Uterus (tissue), 4 donors: ENCODE measurements around the gene RAPH1. TPM values are rescaled to one million over a fixed set of nuclear protein-coding genes. Genes with fewer than 3 reads are reported as not detected.
"Not testable (repeated sequence)": the region's sequence is repeated elsewhere in the genome, so short reads cannot be mapped to it uniquely, and the experiment has no call there.

Experiments
- DNase-seq, 2 donors: peaks; one replicate each; pipeline ENCODE4 v3.0.0-alpha.2; 2019 to 2020
- H3K27ac ChIP-seq, 2 donors: fragments of 200-600 bp; sonication (generic); 1 replicate in 1 of 2; 2 replicates in 1 of 2; pipeline ENCODE4 v1.5.1; 2016 to 2018
- H3K27me3 ChIP-seq, 2 donors: fragments of 200-600 bp; sonication (generic); one replicate each; pipeline ENCODE4 v1.5.1; 2018 to 2019; ENCODE audit warnings: control low read depth in 1 of 2
- H3K36me3 ChIP-seq, 2 donors: fragments of 200-600 bp; sonication (generic); one replicate each; pipeline ENCODE4 v1.5.1; 2019; ENCODE audit warnings: control low read depth in 1 of 2
- H3K4me1 ChIP-seq, 2 donors: fragments of 200-600 bp; sonication (generic); one replicate each; pipeline ENCODE4 v1.5.1; 2018 to 2019; ENCODE audit warnings: control low read depth in 1 of 2
- H3K4me3 ChIP-seq, 2 donors: fragments of 200-600 bp; sonication (generic); 1 replicate in 1 of 2; 2 replicates in 1 of 2; pipeline ENCODE4 v1.5.1; 2018 to 2019; ENCODE audit warnings: mild to moderate bottlenecking in 1 of 2
- H3K9me3 ChIP-seq, 2 donors: fragments of 200-600 bp; sonication (generic); one replicate each; pipeline ENCODE4 v1.5.1; 2019; ENCODE audit warnings: control low read depth in 1 of 2
- CTCF ChIP-seq, 4 experiments: fragments of 200-600 bp in 2 of 4; fragments of 450-650 bp in 2 of 4; sonication (generic) in 2 of 4; IDR thresholded peaks; one replicate each; pipeline ENCODE4 v1.5.1; 2016 to 2019; ENCODE audit warnings: antibody characterized with exemption in 4 of 4, mild to moderate bottlenecking in 2 of 4, moderate library complexity in 1 of 4
- POLR2A ChIP-seq, 2 donors: fragments of 450-650 bp; IDR thresholded peaks; one replicate each; pipeline ENCODE4 v1.6.1; 2016; ENCODE audit warnings: antibody characterized with exemption in 2 of 2, mild to moderate bottlenecking in 1 of 2, moderate library complexity in 1 of 2
- intact Hi-C: fragments of 100-400 bp; cut with DNase I; formaldehyde crosslinking; loops from one replicate; pipeline ENCODE4 v1.15.1; 2023; ENCODE audit warnings: low total_unique reads
- total RNA-seq, 4 donors: library from RNA; depleted of rRNA in 3 of 4; stranded (reverse); fragments of >200 nt in 3 of 4; gene quantifications; one replicate each; pipeline versions ENCODE4 v1.1.0 to v1.2.4, GENCODE V29; 2014 to 2023
- donor health status: DM: yes; HTN: yes; CAD: no.

The RAPH1 gene
- total RNA-seq, 4 donors from 2014 or later = 17.4 to 49.5 (median 23.5) TPM

- H3K4me3 ChIP-seq = no peak overlapping the region
- H3K27me3 ChIP-seq = no peaks in the 10 kb centered on the region
- no peaks in the 10 kb centered on the region for H3K4me1 ChIP-seq
- intact Hi-C loops = no loop called here
- no peak for TF ChIP-seq CTCF (IDR thresholded peaks at IDR 0.05)
- TF ChIP-seq POLR2A (IDR thresholded peaks at IDR 0.05) = no peak
- H3K27ac ChIP-seq = no peak overlapping the region
- H3K9me3 ChIP-seq = no peaks in the 10 kb centered on the region
- H3K36me3 ChIP-seq = no peaks in the 10 kb centered on the region
- DNase-seq = no peak
Measured at GRCh38 chr2:203438528-203438927, 96.6 kb downstream of the RAPH1 start.

- Histone ChIP-seq H3K27me3 (no peaks in the 10 kb centered on the region), H3K9me3 (no peaks in the 10 kb centered on the region), H3K36me3 (no peaks in the 10 kb centered on the region), H3K27ac (no peak overlapping the region), H3K4me1 (no peaks in the 10 kb centered on the region), H3K4me3 (no peak overlapping the region)
- no peak for TF ChIP-seq CTCF (IDR thresholded peaks at IDR 0.05)
- TF ChIP-seq POLR2A (IDR thresholded peaks at IDR 0.05) = no peak
- DNase-seq = no peak
- intact Hi-C loops = no loop called here
Measured at GRCh38 chr2:203437511-203437910, 97.6 kb downstream of the RAPH1 start.

GRCh38 chr2:203436496-203436895, 98.6 kb downstream of the RAPH1 start:
- intact Hi-C loops = no loop called here
- Histone ChIP-seq H3K4me1 (no peaks in the 10 kb centered on the region), H3K4me3 (no peak overlapping the region), H3K27me3 (no peaks in the 10 kb centered on the region), H3K36me3 (no peaks in the 10 kb centered on the region), H3K9me3 (no peaks in the 10 kb centered on the region), H3K27ac (no peak overlapping the region)
- no peak for TF ChIP-seq POLR2A (IDR thresholded peaks at IDR 0.05)
- no peak for TF ChIP-seq CTCF (IDR thresholded peaks at IDR 0.05)
- no peak for DNase-seq

GRCh38 chr2:203432811-203433210, 102.3 kb downstream of the RAPH1 start:
- intact Hi-C loops = no loop called here
- Histone ChIP-seq H3K4me3 (no peak overlapping the region), H3K27ac (no peak overlapping the region), H3K36me3 (no peaks in the 10 kb centered on the region), H3K4me1 (no peaks in the 10 kb centered on the region), H3K27me3 (no peaks in the 10 kb centered on the region), H3K9me3 (no peaks in the 10 kb centered on the region)
- DNase-seq = no peak
- TF ChIP-seq CTCF (IDR thresholded peaks at IDR 0.05) = no peak
- TF ChIP-seq POLR2A (IDR thresholded peaks at IDR 0.05) = no peak

- intact Hi-C loops = no loop called here
- no peaks in the 10 kb centered on the region for H3K36me3 ChIP-seq
- H3K27ac ChIP-seq = no peak overlapping the region
- no peaks in the 10 kb centered on the region for H3K27me3 ChIP-seq
- no peaks in the 10 kb centered on the region for H3K4me1 ChIP-seq
- no peak overlapping the region for H3K4me3 ChIP-seq
- no peak for DNase-seq
- H3K9me3 ChIP-seq = no peaks in the 10 kb centered on the region
- TF ChIP-seq POLR2A (IDR thresholded peaks at IDR 0.05) (no peak), CTCF (IDR thresholded peaks at IDR 0.05) (no peak)
Measured at GRCh38 chr2:203431391-203432185, 103.5 kb downstream of the RAPH1 start.

GRCh38 chr2:203429643-203430042, 105.5 kb downstream of the RAPH1 start:
- H3K4me3 ChIP-seq, H3K27me3 ChIP-seq, DNase-seq, H3K9me3 ChIP-seq, H3K36me3 ChIP-seq, H3K4me1 ChIP-seq, H3K27ac ChIP-seq, intact Hi-C loops: not testable (repeated sequence)
